ENCODE results near the gene CCDC146.

CCDC146 gene

GRCh38 chr7:77276120-77276519 lies 153.7 kb downstream of the CCDC146 start:
- Histone ChIP-seq H3K4me1 (ENCODE audit: control insufficient read depth, insufficient read depth, low read length) (peaks cover 14% of the 10 kb centered on the region), H3K36me3 (ENCODE audit: control insufficient read depth, insufficient read depth, low read length, severe bottlenecking) (no peaks in the 10 kb centered on the region), H3K4me3 (ENCODE audit: low read length) (no peak overlapping the region)

DNA sequence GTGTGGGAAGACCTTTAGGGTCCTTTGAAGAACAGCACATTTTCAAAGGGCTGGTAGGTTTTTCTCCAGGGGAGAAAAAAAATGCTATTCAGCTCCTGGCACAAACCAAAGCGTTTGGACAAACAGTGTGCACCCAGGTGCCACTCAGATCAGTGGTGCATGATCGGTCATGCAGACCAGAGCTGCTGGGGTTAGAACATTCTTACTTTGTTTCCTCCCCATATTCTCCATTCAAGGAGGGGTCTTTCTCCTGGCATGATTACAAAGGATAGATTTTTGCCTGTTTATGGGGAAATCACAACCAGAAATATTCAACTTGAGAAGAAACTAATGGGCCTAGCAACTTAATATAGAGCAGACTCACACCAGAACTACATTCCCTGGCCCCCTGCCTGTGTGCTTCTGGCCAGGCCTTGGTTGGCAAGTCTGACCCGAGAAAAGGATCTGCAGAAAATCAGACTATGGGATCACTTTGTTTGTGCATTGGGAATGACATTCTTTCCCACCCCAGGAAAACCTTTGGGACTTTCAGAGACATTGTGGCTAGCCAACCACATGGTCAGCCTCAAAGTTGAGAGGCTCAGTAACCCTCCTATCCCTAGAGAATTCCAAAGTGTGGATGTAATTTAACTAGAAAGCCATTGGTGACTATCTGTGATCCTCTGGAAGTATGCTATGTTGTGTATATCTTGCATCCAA lies 159.5 kb downstream of the CCDC146 start:
- no peaks in the 10 kb centered on the region for H3K27me3 ChIP-seq (replicated peaks; ENCODE audit: control insufficient read depth, insufficient read depth, low read length)
- H3K36me3 ChIP-seq (ENCODE audit: control insufficient read depth, insufficient read depth, low read length, severe bottlenecking) = no peaks in the 10 kb centered on the region
- DNase-seq (ENCODE audit: low read depth) = no peak
- peaks cover 28% of the 10 kb centered on the region for H3K4me1 ChIP-seq (ENCODE audit: control insufficient read depth, insufficient read depth, low read length)
- H3K9ac ChIP-seq (ENCODE audit: low read length) = peak overlapping the region; percentile 17
- H3K4me3 ChIP-seq (ENCODE audit: low read length) = no peak overlapping the region
- H3K9me3 ChIP-seq (ENCODE audit: control insufficient read depth, low read length) = no peaks in the 10 kb centered on the region

More at GRCh38 chr7:77276120-77276519, 153.7 kb downstream of the CCDC146 start:
- DNase-seq (ENCODE audit: low read depth) = no peak
- Histone ChIP-seq H3K9me3 (ENCODE audit: control insufficient read depth, low read length) (no peaks in the 10 kb centered on the region), H3K9ac (ENCODE audit: low read length) (no peak overlapping the region), H3K27me3 (replicated peaks; ENCODE audit: control insufficient read depth, insufficient read depth, low read length) (no peaks in the 10 kb centered on the region)

- Histone ChIP-seq H3K27me3 (replicated peaks; ENCODE audit: control insufficient read depth, insufficient read depth, low read length) (no peaks in the 10 kb centered on the region), H3K4me1 (ENCODE audit: control insufficient read depth, insufficient read depth, low read length) (peaks cover 21% of the 10 kb centered on the region), H3K4me3 (ENCODE audit: low read length) (no peak overlapping the region), H3K9me3 (ENCODE audit: control insufficient read depth, low read length) (no peaks in the 10 kb centered on the region), H3K9ac (ENCODE audit: low read length) (no peak overlapping the region), H3K36me3 (ENCODE audit: control insufficient read depth, insufficient read depth, low read length, severe bottlenecking) (no peaks in the 10 kb centered on the region)
- DNase-seq (ENCODE audit: low read depth) = no peak
Observed at GRCh38 chr7:77282897-77283296, 160.5 kb downstream of the CCDC146 start.

DNA sequence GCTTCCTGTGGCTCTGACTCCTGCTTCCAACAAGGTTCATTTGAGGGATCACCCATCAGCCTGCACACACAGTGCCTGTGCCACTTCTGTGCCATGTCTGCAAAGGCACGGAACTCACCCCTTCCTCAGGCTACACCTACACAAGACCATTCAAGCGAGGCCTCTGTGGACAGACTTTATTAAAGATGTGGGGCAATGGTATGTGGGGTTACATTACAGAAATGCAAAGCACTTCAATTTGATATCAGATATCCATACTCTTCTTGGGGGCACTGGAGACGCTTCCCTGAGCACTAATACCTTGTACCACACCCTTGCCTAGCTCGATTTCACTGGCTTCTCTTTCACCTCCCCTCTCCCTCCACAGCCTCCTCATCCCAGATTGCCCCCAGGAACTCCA lies 161.6 kb downstream of the CCDC146 start:
- H3K4me3 ChIP-seq (ENCODE audit: low read length) = no peak overlapping the region
- no peaks in the 10 kb centered on the region for H3K36me3 ChIP-seq (ENCODE audit: control insufficient read depth, insufficient read depth, low read length, severe bottlenecking)
- no peaks in the 10 kb centered on the region for H3K9me3 ChIP-seq (ENCODE audit: control insufficient read depth, low read length)
- H3K27me3 ChIP-seq (replicated peaks; ENCODE audit: control insufficient read depth, insufficient read depth, low read length) = no peaks in the 10 kb centered on the region
- no peak overlapping the region for H3K9ac ChIP-seq (ENCODE audit: low read length)
- peaks cover 21% of the 10 kb centered on the region for H3K4me1 ChIP-seq (ENCODE audit: control insufficient read depth, insufficient read depth, low read length)
- no peak for DNase-seq (ENCODE audit: low read depth)

DNA sequence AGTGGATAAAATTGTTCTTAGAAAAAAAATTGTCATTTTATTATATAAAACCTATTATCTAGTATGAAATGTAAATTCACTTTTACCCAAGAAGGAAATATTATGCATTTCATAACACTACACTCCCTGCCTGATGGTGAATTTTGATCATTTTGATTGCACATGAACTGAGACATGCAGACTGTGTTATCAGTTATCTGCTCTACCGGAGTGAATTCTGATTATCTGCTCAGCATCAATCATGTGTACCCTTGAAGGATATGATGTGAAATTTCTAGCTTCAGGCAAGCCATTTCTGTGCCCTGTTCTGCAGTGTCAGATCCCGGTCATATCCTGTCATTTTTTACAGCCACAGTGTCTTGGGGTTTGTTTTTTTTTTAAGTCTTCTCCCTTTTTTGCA lies 162.2 kb downstream of the CCDC146 start:
- H3K4me3 ChIP-seq (ENCODE audit: low read length) = no peak overlapping the region
- no peaks in the 10 kb centered on the region for H3K36me3 ChIP-seq (ENCODE audit: control insufficient read depth, insufficient read depth, low read length, severe bottlenecking)
- H3K4me1 ChIP-seq (ENCODE audit: control insufficient read depth, insufficient read depth, low read length) = peaks cover 21% of the 10 kb centered on the region
- DNase-seq (ENCODE audit: low read depth) = no peak
- H3K27me3 ChIP-seq (replicated peaks; ENCODE audit: control insufficient read depth, insufficient read depth, low read length) = no peaks in the 10 kb centered on the region
- no peaks in the 10 kb centered on the region for H3K9me3 ChIP-seq (ENCODE audit: control insufficient read depth, low read length)
- no peak overlapping the region for H3K9ac ChIP-seq (ENCODE audit: low read length)

- H3K27me3 ChIP-seq (replicated peaks; ENCODE audit: control insufficient read depth, insufficient read depth, low read length) = no peaks in the 10 kb centered on the region
- H3K9me3 ChIP-seq (ENCODE audit: control insufficient read depth, low read length) = no peaks in the 10 kb centered on the region
- H3K4me1 ChIP-seq (ENCODE audit: control insufficient read depth, insufficient read depth, low read length) = no peaks in the 10 kb centered on the region
- H3K36me3 ChIP-seq (ENCODE audit: control insufficient read depth, insufficient read depth, low read length, severe bottlenecking) = no peaks in the 10 kb centered on the region
- H3K9ac ChIP-seq (ENCODE audit: low read length) = no peak overlapping the region
- H3K4me3 ChIP-seq (ENCODE audit: low read length) = no peak overlapping the region
- DNase-seq (ENCODE audit: low read depth) = no peak
Observed at GRCh38 chr7:77288676-77289320, 166.4 kb downstream of the CCDC146 start.

GRCh38 chr7:77289387-77289786 lies 167.0 kb downstream of the CCDC146 start:
- H3K4me3 ChIP-seq (ENCODE audit: low read length) = no peak overlapping the region
- no peak for DNase-seq (ENCODE audit: low read depth)
- no peaks in the 10 kb centered on the region for H3K9me3 ChIP-seq (ENCODE audit: control insufficient read depth, low read length)
- H3K4me1 ChIP-seq (ENCODE audit: control insufficient read depth, insufficient read depth, low read length) = no peaks in the 10 kb centered on the region
- no peaks in the 10 kb centered on the region for H3K36me3 ChIP-seq (ENCODE audit: control insufficient read depth, insufficient read depth, low read length, severe bottlenecking)
- no peaks in the 10 kb centered on the region for H3K27me3 ChIP-seq (replicated peaks; ENCODE audit: control insufficient read depth, insufficient read depth, low read length)
- no peak overlapping the region for H3K9ac ChIP-seq (ENCODE audit: low read length)

- Histone ChIP-seq H3K27me3 (replicated peaks; ENCODE audit: control insufficient read depth, insufficient read depth, low read length) (no peaks in the 10 kb centered on the region), H3K9ac (ENCODE audit: low read length) (no peak overlapping the region), H3K4me3 (ENCODE audit: low read length) (no peak overlapping the region), H3K4me1 (ENCODE audit: control insufficient read depth, insufficient read depth, low read length) (no peaks in the 10 kb centered on the region), H3K36me3 (ENCODE audit: control insufficient read depth, insufficient read depth, low read length, severe bottlenecking) (no peaks in the 10 kb centered on the region), H3K9me3 (ENCODE audit: control insufficient read depth, low read length) (no peaks in the 10 kb centered on the region)
- DNase-seq (ENCODE audit: low read depth) = no peak
Observed at GRCh38 chr7:77290425-77290824, 168.0 kb downstream of the CCDC146 start.

GRCh38 chr7:77293046-77293445 lies 170.6 kb downstream of the CCDC146 start:
- Histone ChIP-seq H3K36me3 (ENCODE audit: control insufficient read depth, insufficient read depth, low read length, severe bottlenecking) (no peaks in the 10 kb centered on the region), H3K4me1 (ENCODE audit: control insufficient read depth, insufficient read depth, low read length) (no peaks in the 10 kb centered on the region), H3K9me3 (ENCODE audit: control insufficient read depth, low read length) (peaks cover 6% of the 10 kb centered on the region), H3K4me3 (ENCODE audit: low read length) (no peak overlapping the region), H3K27me3 (replicated peaks; ENCODE audit: control insufficient read depth, insufficient read depth, low read length) (no peaks in the 10 kb centered on the region), H3K9ac (ENCODE audit: low read length) (no peak overlapping the region)
- DNase-seq (ENCODE audit: low read depth) = no peak

DNA sequence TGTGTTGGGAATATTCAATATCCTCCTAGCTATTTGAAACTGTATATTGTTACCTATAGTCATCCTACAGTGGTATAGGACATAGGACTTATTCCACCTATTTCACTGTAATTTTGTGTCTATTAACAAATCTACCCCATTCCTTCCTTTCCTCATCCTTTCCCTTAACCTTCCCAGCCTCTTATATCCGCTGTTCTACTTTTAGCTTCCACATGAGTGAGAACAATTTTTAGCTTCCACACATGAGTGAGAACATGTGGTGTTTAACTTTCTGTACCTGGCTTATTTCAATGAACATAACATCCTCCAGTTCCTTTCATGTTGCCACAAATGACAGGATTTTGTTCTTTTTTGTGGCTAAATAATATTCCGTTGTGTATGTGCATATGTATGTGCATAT lies 173.1 kb downstream of the CCDC146 start:
- Histone ChIP-seq H3K36me3 (ENCODE audit: control insufficient read depth, insufficient read depth, low read length, severe bottlenecking) (no peaks in the 10 kb centered on the region), H3K9ac (ENCODE audit: low read length) (no peak overlapping the region), H3K27me3 (replicated peaks; ENCODE audit: control insufficient read depth, insufficient read depth, low read length) (no peaks in the 10 kb centered on the region), H3K9me3 (ENCODE audit: control insufficient read depth, low read length) (peaks cover 6% of the 10 kb centered on the region), H3K4me1 (ENCODE audit: control insufficient read depth, insufficient read depth, low read length) (no peaks in the 10 kb centered on the region), H3K4me3 (ENCODE audit: low read length) (no peak overlapping the region)
- DNase-seq (ENCODE audit: low read depth) = no peak

DNA sequence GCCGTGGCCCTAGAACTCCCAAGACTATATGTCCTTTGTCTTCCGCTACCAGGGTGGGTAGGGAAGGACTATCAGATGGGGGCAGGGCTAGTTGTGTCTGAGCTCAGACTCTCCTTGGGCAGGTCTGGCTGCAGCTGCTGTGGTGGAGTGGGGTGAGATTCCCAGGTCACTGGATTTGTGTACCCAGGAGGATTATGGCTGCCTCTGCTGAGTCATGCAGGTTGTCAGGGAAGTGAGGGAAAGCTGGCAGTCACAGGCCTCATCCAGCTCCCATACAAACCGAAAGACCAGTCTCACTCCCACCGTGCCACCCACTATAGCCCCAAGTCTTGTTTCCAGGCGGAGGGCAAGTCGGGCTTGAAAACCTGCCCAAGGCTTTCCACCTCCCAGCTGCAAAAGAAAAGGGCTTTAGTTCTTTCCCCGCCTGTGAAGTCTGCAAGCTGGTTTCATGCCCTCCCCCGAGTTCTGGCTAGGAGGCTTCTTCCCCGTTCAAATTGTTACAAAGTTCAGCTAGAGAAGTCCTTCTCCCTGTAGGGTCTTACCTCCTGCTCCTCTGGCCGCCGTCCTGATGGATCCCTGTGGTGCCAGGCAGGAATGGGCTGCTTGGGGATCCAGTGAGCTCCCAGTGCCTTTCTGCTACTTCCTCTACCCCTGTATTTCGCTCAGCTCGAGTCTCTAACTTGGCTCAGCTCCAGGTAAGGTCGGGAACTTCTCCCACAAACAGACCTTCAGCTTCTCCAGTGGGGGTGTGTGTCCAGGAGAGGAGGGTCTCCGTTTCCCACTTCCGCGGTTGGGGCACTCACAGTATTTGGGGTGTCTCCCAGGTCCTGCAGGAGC lies 184.0 kb downstream of the CCDC146 start:
- Histone ChIP-seq H3K4me3 (ENCODE audit: low read length) (no peak overlapping the region), H3K4me1 (ENCODE audit: control insufficient read depth, insufficient read depth, low read length) (peaks cover 25% of the 10 kb centered on the region)

More for the DNA sequence above, 184.0 kb downstream of the CCDC146 start:
- Histone ChIP-seq H3K36me3 (ENCODE audit: control insufficient read depth, insufficient read depth, low read length, severe bottlenecking) (no peaks in the 10 kb centered on the region), H3K9me3 (ENCODE audit: control insufficient read depth, low read length) (no peaks in the 10 kb centered on the region), H3K9ac (ENCODE audit: low read length) (no peak overlapping the region), H3K27me3 (replicated peaks; ENCODE audit: control insufficient read depth, insufficient read depth, low read length) (no peaks in the 10 kb centered on the region)
- no peak for DNase-seq (ENCODE audit: low read depth)

Measured in adipocyte (in vitro differentiated cells).